Thyroid gland (tissue), 4 donors: ENCODE measurements around the gene CFL1. TPM values are rescaled to one million over a fixed set of nuclear protein-coding genes. Genes with fewer than 3 reads are reported as not detected.
"Not testable (repeated sequence)": the region's sequence is repeated elsewhere in the genome, so short reads cannot be mapped to it uniquely, and the experiment has no call there.

Experiments
- DNase-seq, 2 donors: peaks; one replicate each; pipeline ENCODE4 v3.0.0-alpha.2; 2019
- H3K27ac ChIP-seq, 3 donors: fragments of 200-600 bp; sonication (generic); 1 replicate in 2 of 3; 2 replicates in 1 of 3; pipeline ENCODE4 v1.5.1; 2016 to 2019; ENCODE audit warnings: mild to moderate bottlenecking in 1 of 3, moderate library complexity in 1 of 3
- H3K27me3 ChIP-seq: fragments of 200-600 bp; sonication (generic); one replicate; pipeline ENCODE4 v1.5.1; 2019
- H3K36me3 ChIP-seq, 2 donors: fragments of 200-600 bp; sonication (generic); one replicate each; pipeline ENCODE4 v1.5.1; 2016 to 2019
- H3K4me1 ChIP-seq, 2 donors: fragments of 200-600 bp; sonication (generic); one replicate each; pipeline ENCODE4 v1.5.1; 2017 to 2019
- H3K4me3 ChIP-seq, 3 donors: fragments of 200-600 bp; sonication (generic); replicated peaks in 1 of 3; 1 replicate in 2 of 3; 2 replicates in 1 of 3; pipeline ENCODE4 v1.5.1; 2016; ENCODE audit warnings: mild to moderate bottlenecking in 1 of 3
- H3K9me3 ChIP-seq: fragments of 200-600 bp; sonication (generic); one replicate; pipeline ENCODE4 v1.5.1; 2017
- CTCF ChIP-seq, 6 experiments: fragments of 200-600 bp in 3 of 6; fragments of 450-650 bp in 3 of 6; sonication (generic) in 3 of 6; IDR thresholded peaks; one replicate each; pipeline ENCODE4 v1.5.1; 2016 to 2019; ENCODE audit warnings: antibody characterized with exemption in 6 of 6, mild to moderate bottlenecking in 2 of 6, inconsistent platforms in 1 of 6, moderate library complexity in 1 of 6
- POLR2A ChIP-seq, 2 donors: fragments of 450-650 bp; IDR thresholded peaks; one replicate each; pipeline ENCODE4 v1.6.1; 2017; ENCODE audit warnings: antibody characterized with exemption in 2 of 2, mild to moderate bottlenecking in 2 of 2, moderate library complexity in 1 of 2
- WGBS, 2 donors: methylation state at CpG; one replicate each; pipeline ENCODE4 v1.1.5; 2017; 5-methylcytosine and 5-hydroxymethylcytosine counted together
- intact Hi-C: fragments of 100-400 bp; cut with DNase I; formaldehyde crosslinking; loops from one replicate; pipeline ENCODE4 v1.15.1; 2023
- total RNA-seq, 4 donors: library from RNA; depleted of rRNA; stranded (reverse); fragments of >200 nt; gene quantifications; one replicate each; pipeline ENCODE4 v1.2.3, GENCODE V29; 2016

The CFL1 gene
- total RNA-seq, 4 donors from 2014 or later: 330 to 581 (median 494) TPM

- no peaks in the 10 kb centered on the region for H3K36me3 ChIP-seq
- H3K27me3 ChIP-seq: no peaks in the 10 kb centered on the region
- DNase-seq: peak; percentile 95 to 96
- H3K4me3 ChIP-seq: peak within 1 kb of the TSS; percentile 27 to 45 (median 38)
- no peaks in the 10 kb centered on the region for H3K9me3 ChIP-seq
- peaks cover 0 to 8% of the 10 kb centered on the region in 2 donors for H3K4me1 ChIP-seq
- TF ChIP-seq CTCF (IDR thresholded peaks at IDR 0.05): no peak
- no peak for TF ChIP-seq POLR2A (IDR thresholded peaks at IDR 0.05)
- WGBS, 2 donors: 1 to 3% methylated on average over 28 to 57 of the region's 63 CpGs
- intact Hi-C loops: no loop called here
- no peak within 1 kb of the TSS for H3K27ac ChIP-seq
These were observed 24.5 kb downstream of the CFL1 start, which contains the start of gene SNX32 for GRCh38 chr11:65833297-65834030. TSS of gene SNX32 (plus strand) at chr11:65833963. CDS start at chr11:65834066, 103 bp downstream.

- H3K4me1 ChIP-seq, intact Hi-C loops, H3K4me3 ChIP-seq, H3K27ac ChIP-seq, H3K27me3 ChIP-seq, H3K36me3 ChIP-seq, DNase-seq, H3K9me3 ChIP-seq: not testable (repeated sequence)
These were observed 25.7 kb downstream of the CFL1 start for GRCh38 chr11:65832231-65832630.

- H3K4me3 ChIP-seq: no peak overlapping the region
- intact Hi-C loops: no loop called here
- no peaks in the 10 kb centered on the region for H3K36me3 ChIP-seq
- WGBS, 2 donors: 41 to 61% methylated on average over 4 of the region's 4 CpGs
- no peak for TF ChIP-seq POLR2A (IDR thresholded peaks at IDR 0.05)
- no peak for TF ChIP-seq CTCF (IDR thresholded peaks at IDR 0.05)
- H3K4me1 ChIP-seq: peaks cover 0 to 8% of the 10 kb centered on the region in 2 donors
- H3K27me3 ChIP-seq: no peaks in the 10 kb centered on the region
- no peaks in the 10 kb centered on the region for H3K9me3 ChIP-seq
- no peak overlapping the region for H3K27ac ChIP-seq
- DNase-seq: no peak
These were observed 28.5 kb downstream of the CFL1 start for GRCh38 chr11:65829459-65829858.

- 90 to 94% methylated on average over 8 of the region's 8 CpGs for WGBS, 2 donors
- Histone ChIP-seq H3K4me1 (no peaks in the 10 kb centered on the region), H3K36me3 (no peaks in the 10 kb centered on the region), H3K27me3 (no peaks in the 10 kb centered on the region), H3K9me3 (no peaks in the 10 kb centered on the region), H3K27ac (no peak overlapping the region), H3K4me3 (no peak overlapping the region)
- intact Hi-C loops: no loop called here
- no peak for DNase-seq
- TF ChIP-seq POLR2A (IDR thresholded peaks at IDR 0.05) (no peak), CTCF (IDR thresholded peaks at IDR 0.05) (no peak)
These were observed 30.8 kb downstream of the CFL1 start for GRCh38 chr11:65826984-65827735.

GRCh38 chr11:65822776-65823528 is 35.0 kb downstream of the CFL1 start:
- 86 to 91% methylated on average over 14 to 15 of the region's 15 CpGs for WGBS, 2 donors
- H3K27me3 ChIP-seq: no peaks in the 10 kb centered on the region
- intact Hi-C loops: no loop called here
- H3K27ac ChIP-seq: no peak overlapping the region
- no peak for TF ChIP-seq CTCF (IDR thresholded peaks at IDR 0.05)
- TF ChIP-seq POLR2A (IDR thresholded peaks at IDR 0.05): no peak
- no peak overlapping the region for H3K4me3 ChIP-seq
- no peak for DNase-seq
- no peaks in the 10 kb centered on the region for H3K9me3 ChIP-seq
- no peaks in the 10 kb centered on the region for H3K36me3 ChIP-seq
- H3K4me1 ChIP-seq: peaks cover 0 to 6% of the 10 kb centered on the region in 2 donors
